ENCODE data around the gene BRSK2.

DNA sequence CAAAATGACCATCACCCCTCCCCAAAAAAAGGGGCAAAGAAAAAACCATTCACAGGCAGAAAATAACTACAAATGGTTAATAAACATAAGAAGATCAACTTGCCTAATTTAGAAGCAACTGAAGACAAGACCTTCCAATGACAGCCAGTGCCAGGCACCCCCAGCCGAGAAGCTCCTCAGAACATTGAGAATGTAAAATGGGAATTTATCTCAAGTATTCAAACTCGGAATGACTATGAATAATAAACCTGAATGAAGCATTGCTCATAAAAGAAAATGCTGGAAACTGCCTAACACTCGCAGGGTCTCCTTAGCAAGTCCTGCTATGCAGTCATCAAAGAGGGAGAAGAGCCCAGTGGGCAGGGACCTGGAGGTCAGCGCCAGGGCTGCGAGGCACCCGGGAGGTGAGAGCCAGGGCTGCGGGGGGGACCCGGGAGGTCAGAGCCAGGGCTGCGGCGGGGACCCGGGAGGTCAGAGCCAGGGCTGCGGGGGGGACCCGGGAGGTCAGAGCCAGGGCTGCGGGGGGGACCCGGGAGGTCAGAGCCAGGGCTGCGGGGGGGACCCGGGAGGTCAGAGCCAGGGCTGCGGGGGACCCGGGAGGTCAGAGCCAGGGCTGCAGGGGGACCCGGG is 120.0 kb downstream of the BRSK2 start:
- TF ChIP-seq, protein P1, sequence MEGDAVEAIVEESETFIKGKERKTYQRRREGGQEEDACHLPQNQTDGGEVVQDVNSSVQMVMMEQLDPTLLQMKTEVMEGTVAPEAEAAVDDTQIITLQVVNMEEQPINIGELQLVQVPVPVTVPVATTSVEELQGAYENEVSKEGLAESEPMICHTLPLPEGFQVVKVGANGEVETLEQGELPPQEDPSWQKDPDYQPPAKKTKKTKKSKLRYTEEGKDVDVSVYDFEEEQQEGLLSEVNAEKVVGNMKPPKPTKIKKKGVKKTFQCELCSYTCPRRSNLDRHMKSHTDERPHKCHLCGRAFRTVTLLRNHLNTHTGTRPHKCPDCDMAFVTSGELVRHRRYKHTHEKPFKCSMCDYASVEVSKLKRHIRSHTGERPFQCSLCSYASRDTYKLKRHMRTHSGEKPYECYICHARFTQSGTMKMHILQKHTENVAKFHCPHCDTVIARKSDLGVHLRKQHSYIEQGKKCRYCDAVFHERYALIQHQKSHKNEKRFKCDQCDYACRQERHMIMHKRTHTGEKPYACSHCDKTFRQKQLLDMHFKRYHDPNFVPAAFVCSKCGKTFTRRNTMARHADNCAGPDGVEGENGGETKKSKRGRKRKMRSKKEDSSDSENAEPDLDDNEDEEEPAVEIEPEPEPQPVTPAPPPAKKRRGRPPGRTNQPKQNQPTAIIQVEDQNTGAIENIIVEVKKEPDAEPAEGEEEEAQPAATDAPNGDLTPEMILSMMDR (IDR thresholded peaks at IDR 0.05): no peak
- TF ChIP-seq POLR2A (IDR thresholded peaks at IDR 0.05): no peak

All from gastroesophageal sphincter (tissue), 3 donors.